ENCODE data around the gene HOXA13. TPM values are rescaled to one million over a fixed set of nuclear protein-coding genes. Genes with fewer than 3 reads are reported as not detected.
A peak's percentile ranks its signal among the peaks of the same experiment; 100 is the strongest.

HOXA13 gene
- total RNA-seq, 4 donors from 2014 or later = not detected

- Histone ChIP-seq H3K9me3 (no peaks in the 10 kb centered on the region), H3K4me3 (no peak overlapping the region), H3K36me3 (no peaks in the 10 kb centered on the region), H3K4me1 (peaks cover 35 to 66% (median 49%) of the 10 kb centered on the region in 4 donors), H3K27ac (replicated peaks in 1 of 4) (no peak overlapping the region), H3K27me3 (peaks cover 19 to 100% (median 91%) of the 10 kb centered on the region in 4 donors)
- intact Hi-C loops (cut with DNase I) = loop anchor here (5.0 to 10.0 kb wide), 2 partner anchors 1264 to 1296 kb away; no protein-coding TSS in a partner anchor
- no peak for DNase-seq (ENCODE audit: extremely low spot score)
- TF ChIP-seq CTCF (IDR thresholded peaks at IDR 0.05) (no peak), POLR2A (IDR thresholded peaks at IDR 0.05; ENCODE audit: low read depth) (no peak), POLR2AphosphoS5 (IDR thresholded peaks at IDR 0.05) (peak in 1 of 2 donors; percentile 34)
- WGBS = 39% methylated on average over 27 of the region's 35 CpGs
These were observed 41.2 kb downstream of the HOXA13 start for GRCh38 chr7:27158436-27159265.

- Histone ChIP-seq H3K9me3 (no peaks in the 10 kb centered on the region), H3K4me1 (peaks cover 35 to 67% (median 50%) of the 10 kb centered on the region in 4 donors), H3K27me3 (peaks cover 27 to 100% (median 93%) of the 10 kb centered on the region in 4 donors), H3K36me3 (no peaks in the 10 kb centered on the region), H3K27ac (replicated peaks in 1 of 4) (no peak overlapping the region), H3K4me3 (no peak overlapping the region)
- intact Hi-C loops (cut with DNase I) = loop anchor here (5.0 to 10.0 kb wide), 2 partner anchors 1263 to 1296 kb away; no protein-coding TSS in a partner anchor
- DNase-seq (ENCODE audit: extremely low spot score) = no peak
- TF ChIP-seq EP300 (IDR thresholded peaks at IDR 0.05) (no peak), POLR2AphosphoS5 (IDR thresholded peaks at IDR 0.05) (no peak), POLR2A (IDR thresholded peaks at IDR 0.05; ENCODE audit: low read depth) (no peak), CTCF (IDR thresholded peaks at IDR 0.05) (no peak)
- 22% methylated on average over 30 of the region's 30 CpGs for WGBS
These were observed 42.0 kb downstream of the HOXA13 start for GRCh38 chr7:27157702-27158431.

GRCh38 chr7:27156916-27157701 is 42.8 kb downstream of the HOXA13 start:
- intact Hi-C loops (cut with DNase I) = loop anchor here (5.0 to 10.0 kb wide), 2 partner anchors 1262 to 1295 kb away; no protein-coding TSS in a partner anchor
- Histone ChIP-seq H3K4me1 (peaks cover 41 to 75% (median 58%) of the 10 kb centered on the region in 4 donors), H3K4me3 (peak overlapping the region; percentile 34 to 54 (median 42)), H3K9me3 (no peaks in the 10 kb centered on the region), H3K27me3 (peaks cover 29 to 100% (median 96%) of the 10 kb centered on the region in 4 donors), H3K27ac (replicated peaks in 1 of 4) (no peak overlapping the region), H3K36me3 (no peaks in the 10 kb centered on the region)
- no peak for TF ChIP-seq POLR2A (IDR thresholded peaks at IDR 0.05; ENCODE audit: low read depth)
- TF ChIP-seq EP300 (IDR thresholded peaks at IDR 0.05) = no peak
- no peak for TF ChIP-seq POLR2AphosphoS5 (IDR thresholded peaks at IDR 0.05)
- no peak for TF ChIP-seq CTCF (IDR thresholded peaks at IDR 0.05)
- 24% methylated on average over 15 of the region's 30 CpGs for WGBS
- DNase-seq (ENCODE audit: extremely low spot score) = no peak

GRCh38 chr7:27156508-27156898 is 43.4 kb downstream of the HOXA13 start, which contains the start of gene HOXA7:
Gene HOXA7 (minus strand): TSS chr7:27156675. CDS start chr7:27156545, 130 bp downstream.
- Histone ChIP-seq H3K27ac (replicated peaks in 1 of 4) (peak within 1 kb of the TSS in 1 of 4 donors; percentile 36), H3K9me3 (no peaks in the 10 kb centered on the region), H3K4me1 (peaks cover 45 to 77% (median 61%) of the 10 kb centered on the region in 4 donors), H3K27me3 (peaks cover 33 to 100% (median 96%) of the 10 kb centered on the region in 4 donors), H3K36me3 (no peaks in the 10 kb centered on the region), H3K4me3 (peak within 1 kb of the TSS; percentile 34 to 54 (median 42))
- TF ChIP-seq POLR2AphosphoS5 (IDR thresholded peaks at IDR 0.05) = no peak
- no peak for TF ChIP-seq CTCF (IDR thresholded peaks at IDR 0.05)
- no peak for TF ChIP-seq EP300 (IDR thresholded peaks at IDR 0.05)
- no peak for DNase-seq (ENCODE audit: extremely low spot score)
- WGBS = 8% methylated on average over 12 of the region's 33 CpGs
- intact Hi-C loops (cut with DNase I) = loop anchor here (5.0 to 10.0 kb wide), 2 partner anchors 1262 to 1294 kb away; no protein-coding TSS in a partner anchor
